HG02970 (cell line): ENCODE measurements around the gene PDE8B.

Source experiments
- ATAC-seq: cut with Tn5 transposase; IDR thresholded peaks from one replicate; pipeline ENCODE4 v1.9.1; 2021; ENCODE audit warnings: mild to moderate bottlenecking, moderate library complexity, moderate number of reproducible peaks; ENCODE audit not compliant: unreplicated experiment, low FRiP score

The PDE8B gene

DNA sequence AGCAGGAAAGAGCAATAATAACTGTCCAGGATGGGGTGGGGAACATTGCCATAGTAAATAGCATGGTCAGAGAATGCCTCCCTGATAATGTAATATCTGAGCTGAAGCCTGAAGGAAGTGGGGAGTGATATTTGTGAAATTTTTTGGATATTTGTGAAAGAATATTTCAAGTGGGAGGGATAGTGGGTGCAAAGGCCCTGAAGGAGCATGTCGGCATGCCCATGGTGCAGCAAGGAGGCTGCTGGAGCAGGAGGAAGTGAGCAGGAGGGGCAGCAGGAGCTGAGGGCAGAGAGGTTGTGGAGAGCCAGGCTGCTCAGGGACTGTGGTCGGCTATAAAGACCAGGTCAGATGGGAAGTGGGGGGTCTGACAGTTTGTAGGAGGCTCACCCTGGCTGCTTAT lies 21.1 kb upstream of the PDE8B start:
- no peak for ATAC-seq

DNA sequence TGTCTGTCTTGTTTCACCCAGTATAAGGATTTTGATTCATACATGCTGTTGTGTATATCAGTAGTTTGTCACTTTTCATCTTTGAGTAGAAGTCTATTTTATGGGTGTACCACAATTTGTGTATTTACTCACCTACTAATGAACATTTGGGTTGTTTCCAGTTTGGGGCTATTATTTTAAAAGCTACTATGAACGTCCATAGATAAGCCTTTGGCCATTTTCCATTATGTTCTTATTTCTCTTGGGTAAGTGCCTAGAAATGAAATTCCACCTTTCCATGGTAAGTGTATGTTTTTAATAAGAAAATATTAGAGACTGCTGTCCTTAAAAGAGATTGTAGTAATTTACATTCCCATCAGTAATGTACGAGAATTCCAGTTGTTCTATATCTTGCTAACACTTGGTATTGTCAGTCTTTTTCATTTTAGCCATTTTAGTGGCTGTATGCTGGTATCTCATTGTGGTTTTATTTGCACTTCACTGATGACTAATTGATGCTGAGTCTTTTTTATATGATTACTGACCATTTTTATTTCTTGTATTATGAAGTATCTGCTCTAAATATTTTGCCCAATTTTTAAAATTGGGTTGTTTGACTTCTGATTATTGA lies 17.9 kb upstream of the PDE8B start:
- no peak for ATAC-seq

DNA sequence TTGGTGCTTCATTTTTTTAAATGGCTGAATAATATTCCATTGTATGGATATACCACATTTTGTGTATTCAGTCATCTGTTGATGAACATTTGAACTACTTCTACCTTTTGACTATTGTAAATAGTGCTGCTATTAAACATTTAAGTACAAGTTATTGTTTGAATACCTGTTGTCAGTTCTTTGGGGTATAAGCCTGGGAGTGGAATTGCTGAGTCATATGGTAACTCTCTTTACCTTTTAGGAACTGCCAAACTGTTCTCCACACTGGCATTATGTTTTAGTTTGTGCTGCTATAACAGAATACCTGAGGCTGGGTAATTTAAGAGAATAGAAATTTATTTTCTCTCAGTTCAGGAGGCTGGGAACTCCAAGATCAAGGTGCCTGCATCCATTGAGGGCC lies 15.7 kb upstream of the PDE8B start:
- no peak for ATAC-seq

DNA sequence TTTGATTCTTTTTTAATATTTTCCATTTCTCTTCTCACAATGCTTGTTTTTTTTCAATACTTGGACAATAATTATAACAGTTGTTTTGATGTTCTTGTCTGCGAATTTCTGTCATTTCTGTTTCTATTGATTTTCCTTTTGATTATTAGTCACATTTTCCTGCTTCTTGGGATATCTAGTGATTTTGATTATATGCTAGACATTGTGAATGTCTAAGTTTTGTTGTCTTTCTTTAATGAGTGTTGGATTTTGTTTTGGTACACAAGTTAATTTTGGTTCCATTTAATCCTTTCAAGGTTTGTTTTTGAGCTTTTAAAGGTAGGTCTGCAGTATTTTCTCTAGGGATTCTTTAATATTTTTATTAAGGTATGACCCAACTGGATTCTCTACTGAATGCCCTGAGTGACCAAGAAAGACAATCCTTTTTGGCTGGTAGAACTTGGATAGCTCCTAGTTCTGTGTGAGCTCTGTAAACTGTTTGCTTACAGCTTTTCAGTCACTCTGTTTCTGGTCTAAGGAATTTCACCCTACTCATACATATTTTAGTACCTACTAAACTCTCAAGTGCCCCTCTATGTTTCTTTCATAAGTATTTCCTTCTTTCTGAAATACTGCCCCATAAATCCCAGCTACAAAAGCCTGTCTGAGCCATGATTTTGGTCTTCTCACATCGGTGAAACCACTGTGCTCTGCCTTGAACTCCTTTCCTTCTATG lies 12.5 kb upstream of the PDE8B start:
- ATAC-seq: no peak

DNA sequence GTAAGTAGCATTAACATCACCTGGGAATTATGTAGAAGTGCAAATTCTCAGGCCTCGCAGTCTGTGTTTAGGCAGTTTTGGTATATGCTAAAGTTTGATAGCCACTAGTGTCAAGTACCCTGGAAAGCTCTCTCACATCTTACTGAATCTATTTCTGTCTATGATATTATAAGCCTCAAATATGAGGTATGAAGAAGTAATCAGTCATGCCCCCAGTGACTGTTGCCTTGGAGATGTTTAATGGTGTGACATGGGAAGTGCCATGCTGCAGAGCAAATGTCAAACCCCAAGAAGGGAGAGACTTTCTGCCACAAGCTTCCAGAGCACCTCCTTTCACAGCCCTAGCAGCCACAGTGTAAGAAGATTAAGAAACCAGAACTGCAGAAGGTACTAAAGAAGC lies 9.8 kb upstream of the PDE8B start:
- no peak for ATAC-seq

DNA sequence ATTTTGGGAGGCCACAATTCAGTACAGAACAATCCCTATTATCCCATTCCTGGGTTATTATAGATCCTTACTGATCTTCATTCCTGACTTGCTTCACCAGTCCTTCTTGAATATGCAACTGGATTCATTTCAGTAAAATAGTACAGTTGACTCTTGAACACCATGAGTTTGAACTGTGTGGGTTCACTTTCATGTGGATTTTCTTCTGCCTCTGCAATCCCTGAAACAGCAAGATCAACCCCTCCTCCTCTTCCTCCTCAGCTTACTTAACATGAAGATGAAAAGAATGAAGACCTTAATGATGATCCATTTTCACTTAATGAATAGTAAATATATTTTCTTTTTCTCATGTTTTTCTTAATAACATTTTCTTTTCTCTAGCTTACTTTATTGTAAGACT lies 8.3 kb upstream of the PDE8B start:
- no peak for ATAC-seq

DNA sequence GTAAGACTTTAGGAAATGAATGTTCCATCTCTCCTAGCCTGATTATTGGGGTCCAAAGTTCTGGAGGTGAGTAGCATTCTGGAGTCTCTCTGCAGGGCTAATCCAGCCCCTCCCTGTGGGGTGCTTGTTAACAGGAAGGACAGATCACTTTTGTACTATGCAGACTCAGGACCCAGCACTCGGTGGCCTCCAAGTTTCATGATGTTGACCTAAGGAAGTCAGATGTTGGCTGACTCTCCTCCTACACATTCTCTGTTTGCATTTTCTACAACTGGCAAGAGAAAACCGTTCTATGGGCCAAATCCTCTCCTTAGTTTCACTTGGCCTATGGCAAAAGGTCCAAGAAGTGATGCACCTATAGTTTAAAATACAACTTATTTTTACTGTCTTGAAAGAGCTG lies 5.5 kb upstream of the PDE8B start:
- no peak for ATAC-seq

DNA sequence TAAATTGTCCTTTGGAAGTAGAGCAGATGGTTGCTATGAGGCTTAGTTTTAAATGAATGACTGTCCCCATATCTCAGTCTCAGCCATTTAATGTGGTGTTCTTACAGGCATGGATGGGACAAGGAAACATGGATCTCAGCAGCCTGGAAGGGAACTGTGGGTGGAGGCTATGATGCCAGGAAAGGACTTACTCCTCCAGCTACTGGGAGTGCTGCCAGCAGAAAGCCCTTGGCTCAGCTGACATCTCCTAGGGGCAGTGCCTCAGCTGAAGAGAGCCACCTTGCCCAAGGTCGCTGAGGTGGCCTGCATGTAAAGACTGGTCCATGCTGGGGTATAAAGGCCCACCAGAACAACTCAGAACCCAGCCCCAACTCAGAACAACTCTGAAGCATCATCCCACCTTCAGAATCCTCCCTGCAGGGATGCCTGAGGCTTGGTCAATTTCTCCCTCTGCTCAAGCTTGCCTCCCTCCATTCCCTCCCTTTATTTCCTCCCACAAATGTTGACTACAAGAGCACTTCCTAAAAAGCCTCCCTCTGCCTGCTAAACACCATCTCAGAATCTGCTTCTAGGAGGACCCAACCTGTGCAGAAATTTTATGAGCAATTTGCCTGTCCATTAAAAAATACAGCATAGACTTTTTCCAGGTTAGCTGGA lies 1.8 kb upstream of the PDE8B start:
- ATAC-seq: no peak

DNA sequence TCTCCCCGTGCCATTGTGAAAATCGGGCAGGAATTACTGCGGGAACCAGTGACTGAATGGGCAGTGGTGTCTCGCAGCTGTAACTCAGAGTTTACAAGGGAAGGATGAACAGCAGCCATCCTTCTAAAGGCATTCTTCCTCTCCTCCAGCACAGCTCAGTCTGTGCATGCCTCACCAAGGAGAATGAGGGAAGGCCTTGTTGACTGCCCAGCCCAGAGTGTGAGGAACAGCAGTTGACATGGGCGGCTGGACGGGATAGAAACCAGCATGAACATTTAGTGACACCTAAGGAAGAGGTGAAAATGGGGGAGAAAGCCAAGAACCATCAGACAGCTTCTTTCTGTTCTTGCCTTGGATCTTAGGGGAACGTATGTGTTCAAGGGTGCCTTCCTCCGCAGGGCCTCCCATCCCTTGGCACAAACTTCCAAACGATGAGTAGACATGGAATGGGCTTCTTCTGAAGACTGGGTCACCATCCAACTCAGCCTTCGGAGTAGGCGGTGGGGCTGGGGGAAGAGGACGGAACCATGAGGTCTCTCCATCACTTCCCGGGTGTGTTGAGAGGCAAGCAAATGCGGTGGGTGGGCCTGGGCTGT lies 887 bp upstream of the PDE8B start:
- no peak for ATAC-seq

DNA sequence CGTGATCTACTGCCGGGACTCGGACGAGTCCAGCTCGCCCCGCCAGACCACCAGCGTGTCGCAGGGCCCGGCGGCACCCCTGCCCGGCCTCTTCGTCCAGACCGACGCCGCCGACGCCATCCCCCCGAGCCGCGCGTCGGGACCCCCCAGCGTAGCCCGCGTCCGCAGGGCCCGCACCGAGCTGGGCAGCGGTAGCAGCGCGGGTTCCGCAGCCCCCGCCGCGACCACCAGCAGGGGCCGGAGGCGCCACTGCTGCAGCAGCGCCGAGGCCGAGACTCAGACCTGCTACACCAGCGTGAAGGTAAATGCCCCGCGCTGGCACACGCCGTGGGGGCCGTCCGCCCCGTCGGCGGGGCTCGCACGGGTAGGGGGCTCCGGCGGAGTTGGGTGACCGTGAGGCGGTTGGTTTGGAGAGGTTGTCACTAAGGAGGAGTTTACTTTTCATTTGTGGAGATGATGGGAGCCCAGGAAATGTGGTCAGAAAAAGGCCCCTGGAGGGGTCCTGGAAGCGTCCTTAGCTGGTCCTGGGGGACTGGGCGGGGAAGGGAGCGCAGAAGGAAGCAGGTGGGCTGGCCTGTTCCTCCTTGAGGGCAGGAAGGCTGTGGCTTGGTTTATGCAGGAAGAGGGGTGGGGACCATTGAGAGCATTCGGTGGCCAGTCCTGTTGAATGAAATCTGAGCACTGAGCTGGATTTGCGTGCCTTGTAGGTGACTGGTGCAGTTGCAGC lies 647 bp downstream of the PDE8B start:
- ATAC-seq: no peak

DNA sequence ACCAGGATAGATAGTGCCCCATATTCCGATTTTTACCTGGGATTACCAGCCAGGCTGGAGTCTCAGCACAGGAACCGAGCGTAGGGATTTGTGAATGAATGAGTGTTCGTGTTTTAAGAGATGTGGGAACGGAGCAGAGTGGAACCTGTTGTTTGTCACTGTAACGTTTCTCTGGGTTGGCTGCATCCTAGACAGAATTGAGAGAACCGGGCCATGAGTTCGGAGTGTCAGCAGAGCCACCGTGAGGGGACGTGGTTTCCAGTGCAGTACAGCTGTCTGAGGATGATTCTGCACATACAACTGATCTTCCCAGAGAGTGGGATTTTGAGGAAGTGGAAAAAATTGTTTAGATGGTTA lies 1.2 kb downstream of the PDE8B start:
- ATAC-seq: no peak

DNA sequence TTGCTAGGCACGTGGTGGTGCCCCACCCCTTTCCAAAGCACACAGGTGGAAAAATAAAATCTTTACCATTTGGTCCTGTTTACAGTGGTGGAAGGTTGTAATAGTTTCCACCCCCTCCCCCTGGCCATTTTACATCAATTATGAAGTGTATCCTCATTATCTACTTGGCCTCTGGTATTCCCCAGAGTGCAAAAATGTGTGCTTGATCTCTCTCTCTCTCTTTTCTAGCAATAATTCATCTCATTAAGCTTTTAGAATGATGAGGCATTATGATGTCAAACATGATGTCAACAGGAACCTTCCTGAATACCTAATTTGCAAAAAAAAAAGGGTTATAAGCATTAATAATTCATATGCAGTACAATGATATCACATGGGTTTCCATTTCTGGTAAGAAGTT lies 3.1 kb downstream of the PDE8B start:
- no peak for ATAC-seq

DNA sequence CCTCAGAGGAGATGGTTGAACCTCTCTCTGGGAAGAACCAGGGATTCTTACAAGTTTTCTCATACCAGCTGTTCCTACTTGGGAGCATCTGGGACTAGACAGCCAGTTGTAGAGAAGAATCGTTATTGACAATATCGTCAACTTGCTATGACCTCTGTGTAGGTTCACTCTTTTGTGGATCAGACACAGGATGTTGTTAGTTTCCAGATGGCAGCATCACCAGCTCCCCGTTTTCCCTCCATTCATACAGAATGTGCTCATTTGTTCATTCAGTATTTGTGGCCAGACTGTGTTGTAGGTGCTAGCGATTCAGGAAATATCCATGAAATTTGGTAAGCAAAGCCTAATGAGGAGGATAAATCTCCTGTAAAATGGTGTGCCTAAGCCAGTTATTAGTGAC lies 3.7 kb downstream of the PDE8B start:
- no peak for ATAC-seq

DNA sequence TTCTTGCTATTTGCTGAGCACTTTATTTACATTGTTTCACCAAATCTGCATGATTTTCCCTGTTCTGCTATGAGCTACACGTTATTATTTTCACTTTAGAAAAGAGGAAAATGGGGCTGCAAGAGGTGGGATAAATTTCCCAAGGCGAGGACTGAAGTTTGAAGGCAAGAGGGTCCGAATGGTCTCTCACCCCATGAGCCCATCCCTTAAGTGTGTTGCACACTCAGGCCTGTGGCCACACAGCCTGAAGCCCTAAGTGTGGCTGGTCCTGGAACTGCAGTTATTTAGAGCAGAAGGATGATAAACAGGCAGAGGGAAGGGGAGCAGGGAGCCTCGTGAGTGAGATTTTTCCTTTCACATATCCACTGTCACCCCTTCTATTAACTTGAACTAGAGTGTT lies 7.8 kb downstream of the PDE8B start:
- ATAC-seq: no peak

DNA sequence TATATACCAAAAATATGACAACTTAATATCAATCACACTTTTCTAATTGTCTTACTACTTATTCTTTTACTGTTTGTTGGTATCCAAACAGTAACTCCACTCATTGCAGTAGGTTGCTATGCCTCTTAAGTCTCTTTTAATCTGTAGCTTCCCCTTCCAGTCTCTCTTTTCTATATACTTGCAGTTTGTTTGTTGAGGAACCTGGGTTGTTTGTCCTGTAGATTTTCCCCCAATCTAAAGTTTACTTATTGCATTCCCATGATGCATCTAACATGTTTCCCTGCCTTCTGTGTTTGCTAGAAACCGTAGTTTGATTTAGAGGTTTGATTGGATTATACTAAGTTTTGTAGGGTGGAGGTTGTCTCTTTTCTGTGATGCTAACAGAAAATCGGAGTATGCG lies 10.6 kb downstream of the PDE8B start:
- ATAC-seq: no peak

DNA sequence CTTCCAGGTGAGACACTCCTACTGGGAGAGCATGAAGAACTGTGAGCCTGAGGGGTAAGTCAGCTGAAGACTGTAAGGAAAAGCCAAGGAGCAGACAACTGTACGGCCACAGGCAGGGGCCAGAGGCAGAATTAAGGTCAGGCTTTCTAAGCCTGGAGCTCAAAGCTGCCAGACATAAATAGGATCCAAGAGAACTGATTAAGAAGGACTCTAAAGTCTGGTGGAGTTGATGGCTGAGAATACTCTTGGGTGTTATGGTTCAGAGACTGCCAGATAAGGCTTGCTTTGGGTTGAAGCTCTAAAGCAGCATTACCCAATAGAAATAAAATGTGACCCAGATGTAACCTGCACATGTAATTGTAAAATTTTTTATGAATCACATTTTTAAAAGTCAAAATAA lies 12.2 kb downstream of the PDE8B start:
- no peak for ATAC-seq

DNA sequence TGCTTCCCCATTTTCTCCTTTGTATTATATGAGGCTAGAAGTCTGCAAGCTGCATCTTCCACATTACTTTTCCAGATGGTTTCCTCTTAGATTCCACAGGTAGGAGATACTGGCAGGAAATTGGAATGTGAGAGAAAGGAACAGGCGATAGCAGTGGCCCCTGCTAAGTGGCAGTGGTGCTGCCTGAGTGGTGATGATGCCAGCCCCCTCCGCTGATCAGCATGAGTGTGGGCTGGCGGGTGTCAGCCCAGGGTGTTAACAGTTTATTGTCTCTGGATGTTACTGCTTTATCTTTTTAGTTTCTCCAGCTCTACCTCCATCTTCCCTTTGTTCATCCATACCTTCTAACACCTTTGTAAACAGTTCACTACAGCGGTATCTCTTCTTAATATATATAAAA lies 13.2 kb downstream of the PDE8B start:
- ATAC-seq: no peak

DNA sequence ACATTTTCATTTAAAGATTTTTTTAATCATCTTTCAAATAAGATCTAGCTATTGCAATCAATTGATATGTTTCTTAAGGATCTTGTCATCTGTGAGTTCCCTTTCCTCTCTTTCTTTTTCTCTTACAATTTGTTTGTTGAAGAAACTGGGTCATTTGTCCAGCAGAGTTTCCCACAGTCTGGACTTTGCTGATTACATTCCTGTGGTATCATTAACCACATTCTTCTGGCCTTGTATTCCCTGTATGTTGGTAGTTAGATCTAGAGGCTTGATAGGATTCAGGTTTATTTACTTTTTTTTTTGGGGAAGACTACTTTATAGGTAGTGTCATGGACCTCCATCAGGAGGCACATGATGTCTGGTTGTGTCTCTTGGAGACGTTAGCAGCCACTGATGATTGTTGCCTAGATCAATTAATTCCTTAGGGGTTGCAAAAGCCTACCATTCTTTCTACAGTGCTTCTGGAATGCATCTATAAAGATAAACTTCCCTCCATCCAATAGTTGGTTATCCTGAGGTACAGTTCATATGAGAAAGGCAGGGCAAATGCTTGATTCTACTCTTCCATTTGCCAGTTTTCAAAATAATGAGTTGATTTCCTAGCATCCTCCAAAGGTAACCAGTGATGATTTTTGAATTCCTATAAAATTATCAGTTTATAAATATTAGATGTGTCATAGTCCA lies 14.3 kb downstream of the PDE8B start:
- ATAC-seq: no peak

DNA sequence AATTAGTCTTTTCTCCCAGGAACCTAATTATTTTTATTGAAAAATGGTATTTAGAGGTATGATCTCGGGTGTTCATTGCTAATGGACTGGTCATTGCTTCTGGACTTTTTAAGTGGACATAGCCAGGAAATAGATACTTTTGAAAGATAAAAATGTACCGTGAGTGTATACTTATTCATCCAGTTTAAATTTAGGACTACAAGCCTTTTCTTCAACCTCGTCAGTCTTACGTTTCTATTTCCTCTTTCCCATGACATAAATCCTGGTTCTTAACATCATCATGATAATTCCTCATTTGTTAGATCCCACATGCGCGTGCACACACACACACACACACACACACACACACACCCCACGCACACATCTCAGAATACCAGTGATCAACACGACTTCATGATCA lies 15.1 kb downstream of the PDE8B start:
- ATAC-seq: no peak

DNA sequence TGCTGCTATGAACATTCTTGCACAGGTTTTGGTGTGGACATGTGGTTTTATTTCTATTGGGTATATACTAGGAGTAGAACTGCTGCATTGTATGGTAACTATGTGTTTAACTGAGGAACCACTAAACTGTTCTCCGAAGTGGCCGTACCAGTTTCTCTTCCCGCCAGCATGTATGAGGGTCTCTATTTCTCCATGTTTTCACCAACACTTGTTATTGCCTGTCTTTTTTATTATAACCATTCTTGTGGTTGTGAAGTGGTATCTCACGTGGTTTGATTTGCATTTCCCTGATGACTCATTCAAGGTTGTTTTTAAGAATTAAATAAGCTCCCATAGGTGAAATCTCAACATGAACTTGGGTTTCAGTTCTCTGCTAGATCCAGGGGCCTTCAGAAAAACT lies 19.4 kb downstream of the PDE8B start:
- no peak for ATAC-seq
